B cell (primary cell): Measurements from ENCODE around the gene PHF24.

ENCODE experiments used
- CTCF ChIP-seq: fragments of 200-600 bp; IDR thresholded peaks from one replicate; pipeline ENCODE4 v1.8.0; 2022; ENCODE audit warnings: antibody characterized with exemption, mild to moderate bottlenecking
- EZH2 ChIP-seq: IDR thresholded peaks from 2 replicates; pipeline ENCODE4 v1.6.1; 2012; ENCODE audit warnings: borderline replicate concordance, low read depth, mild to moderate bottlenecking, moderate library complexity, low read length; ENCODE audit not compliant: insufficient read depth, poor library complexity, severe bottlenecking

DNA sequence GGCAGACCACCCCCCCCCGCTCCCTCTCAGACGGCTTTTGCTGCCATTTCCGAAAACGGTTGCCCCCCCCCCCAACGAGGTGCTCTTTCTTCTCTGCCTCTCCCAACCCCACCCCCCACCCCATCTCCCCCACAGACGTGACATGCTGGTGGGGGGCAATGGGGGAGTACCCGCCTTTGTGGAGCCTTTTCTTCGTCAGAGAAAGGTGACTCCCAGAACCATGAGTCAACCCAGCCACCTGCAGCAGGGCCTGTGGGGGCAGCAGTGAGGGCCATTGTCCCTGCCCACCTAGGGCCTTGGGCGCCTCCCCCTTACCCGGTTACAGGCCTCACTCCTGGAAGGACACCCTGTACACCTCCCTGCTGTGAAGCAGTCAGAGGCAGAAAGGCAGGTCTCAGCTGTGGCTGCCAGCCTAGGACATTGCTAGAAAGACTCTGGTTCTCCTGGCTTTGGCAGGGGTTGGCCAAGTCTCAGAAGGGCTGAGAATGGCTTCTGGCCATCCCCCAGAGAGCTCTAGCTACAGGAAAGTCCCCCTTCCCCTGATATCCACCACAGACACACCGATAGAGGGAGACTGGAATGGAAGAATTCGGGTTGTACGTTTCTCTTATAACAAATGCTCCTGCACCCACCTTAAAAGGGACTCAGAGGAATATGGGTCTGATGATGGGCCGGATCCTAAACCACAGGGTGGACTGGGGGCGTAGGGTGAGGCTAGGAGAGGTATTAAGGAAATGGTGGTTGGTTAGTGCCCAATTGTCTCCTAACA, 33.7 kb downstream of the PHF24 start:
- TF ChIP-seq EZH2 (no peak), CTCF (no peak)
